Dedifferentiated amniotic fluid mesenchymal stem cell (primary cell): ENCODE results near the gene OSBP2.
A peak's percentile ranks its signal among the peaks of the same experiment; 100 is the strongest.
"Not testable (repeated sequence)": the region's sequence is repeated elsewhere in the genome, so short reads cannot be mapped to it uniquely, and the experiment has no call there.

Experiments
- DNase-seq: peaks from one replicate; pipeline ENCODE4 v3.0.0-alpha.2; 2016; ENCODE audit errors: extremely low spot score

The OSBP2 gene

GRCh38 chr22:30694640-30695350 is at the start of gene OSBP2:
OSBP2 (plus strand) TSS chr22:30694874; CDS start chr22:30694910, 36 bp downstream.
- DNase-seq: no peak

- no peak for DNase-seq
Measured at GRCh38 chr22:30646518-30647160, 48.0 kb upstream of the OSBP2 start.

GRCh38 chr22:30647536-30647935 is 47.1 kb upstream of the OSBP2 start:
- no peak for DNase-seq

GRCh38 chr22:30648825-30649224 is 45.8 kb upstream of the OSBP2 start:
- no peak for DNase-seq

GRCh38 chr22:30649430-30650007 is 45.2 kb upstream of the OSBP2 start:
- DNase-seq: peak; percentile 39

GRCh38 chr22:30650508-30651116 is 44.1 kb upstream of the OSBP2 start:
- no peak for DNase-seq

GRCh38 chr22:30652852-30653251 is 41.8 kb upstream of the OSBP2 start:
- DNase-seq: no peak

GRCh38 chr22:30654361-30654760 is 40.3 kb upstream of the OSBP2 start:
- DNase-seq: no peak

- no peak for DNase-seq
Measured at GRCh38 chr22:30655532-30655931, 39.1 kb upstream of the OSBP2 start.

GRCh38 chr22:30662040-30662439 is 32.6 kb upstream of the OSBP2 start:
- DNase-seq: no peak

- DNase-seq: no peak
Measured at GRCh38 chr22:30664798-30665197, 29.9 kb upstream of the OSBP2 start.

- no peak for DNase-seq
Measured at GRCh38 chr22:30665266-30665665, 29.4 kb upstream of the OSBP2 start.

- DNase-seq: no peak
Measured at GRCh38 chr22:30665786-30666185, 28.9 kb upstream of the OSBP2 start.

GRCh38 chr22:30667107-30667493 is 27.6 kb upstream of the OSBP2 start:
- DNase-seq: no peak

- peak; percentile 82 for DNase-seq
Measured at GRCh38 chr22:30667494-30668385, 26.9 kb upstream of the OSBP2 start, which contains the start of gene DUSP18. DUSP18 (minus strand) TSS chr22:30667875; CDS start chr22:30664003, 3,872 bp downstream.

GRCh38 chr22:30668386-30668710 is 26.3 kb upstream of the OSBP2 start:
- DNase-seq: no peak

- no peak for DNase-seq
Measured at GRCh38 chr22:30671071-30671470, 23.6 kb upstream of the OSBP2 start.

- no peak for DNase-seq
Measured at GRCh38 chr22:30673136-30673535, 21.5 kb upstream of the OSBP2 start.

GRCh38 chr22:30674482-30674881 is 20.2 kb upstream of the OSBP2 start:
- DNase-seq: no peak

GRCh38 chr22:30675436-30675835 is 19.2 kb upstream of the OSBP2 start:
- DNase-seq: no peak

- not testable (repeated sequence) for DNase-seq
Measured at GRCh38 chr22:30676565-30676964, 18.1 kb upstream of the OSBP2 start.
